HG02852 (cell line): ENCODE results near the gene ARL17A.
"Not testable (repeated sequence)": the region's sequence is repeated elsewhere in the genome, so short reads cannot be mapped to it uniquely, and the experiment has no call there.

Experiments
- ATAC-seq: cut with Tn5 transposase; IDR thresholded peaks from one replicate; pipeline ENCODE4 v1.9.1; 2021; ENCODE audit warnings: mild to moderate bottlenecking, moderate library complexity; ENCODE audit not compliant: unreplicated experiment

Gene ARL17A

GRCh38 chr17:46579083-46580075 is at the start of gene ARL17A:
Gene ARL17A, minus strand, starts transcription at chr17:46579691. Its CDS starts 3,369 bp downstream, at chr17:46576322.
- peak; percentile 93 for ATAC-seq

- ATAC-seq, result not testable (repeated sequence)
Observed at GRCh38 chr17:46628753-46629436, 49.4 kb upstream of the ARL17A start.

DNA sequence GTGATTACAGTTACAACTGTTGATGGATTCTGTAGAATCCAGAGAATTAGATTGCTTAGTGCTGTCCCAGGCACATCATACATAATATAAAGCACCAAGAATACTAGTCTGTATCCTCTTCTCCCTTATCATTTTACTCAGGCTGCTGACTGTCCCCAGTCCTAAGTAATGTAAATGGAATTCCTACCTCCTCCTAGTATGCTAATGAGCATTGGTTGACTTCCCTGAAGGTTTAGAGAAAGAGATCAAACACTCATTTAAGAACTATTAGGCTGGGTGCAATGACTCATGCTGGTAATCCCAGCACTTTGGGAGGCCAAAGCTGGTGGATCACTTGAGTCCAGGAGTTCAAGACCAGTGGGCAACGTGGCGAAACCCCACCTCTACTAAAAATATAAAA is 48.0 kb upstream of the ARL17A start:
- not testable (repeated sequence) for ATAC-seq

GRCh38 chr17:46624726-46625125 is 45.2 kb upstream of the ARL17A start:
- not testable (repeated sequence) for ATAC-seq

GRCh38 chr17:46623790-46624189 is 44.3 kb upstream of the ARL17A start:
- not testable (repeated sequence) for ATAC-seq

DNA sequence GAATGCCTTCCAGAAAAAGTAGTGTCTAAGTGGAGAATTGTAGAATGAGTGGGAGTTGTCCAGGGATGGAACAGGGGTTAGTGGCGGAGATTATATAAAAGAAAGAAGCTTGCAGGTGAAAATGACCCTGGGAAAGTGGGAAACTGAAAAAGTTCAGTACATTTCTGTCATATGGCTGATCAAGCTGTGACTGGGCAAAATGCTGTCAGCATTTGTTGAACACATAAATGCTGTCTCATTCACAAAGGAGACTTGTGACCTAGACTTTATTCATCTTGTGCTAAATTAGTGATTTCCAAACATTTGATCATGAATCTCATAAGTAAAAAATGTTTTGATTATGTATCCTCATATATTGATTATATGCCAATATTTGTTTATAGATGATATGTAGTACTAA is 39.5 kb upstream of the ARL17A start:
- ATAC-seq, result not testable (repeated sequence)

- ATAC-seq, result not testable (repeated sequence)
Observed at GRCh38 chr17:46617121-46617520, 37.6 kb upstream of the ARL17A start.

- ATAC-seq, result not testable (repeated sequence)
Observed at GRCh38 chr17:46613876-46614275, 34.4 kb upstream of the ARL17A start.

DNA sequence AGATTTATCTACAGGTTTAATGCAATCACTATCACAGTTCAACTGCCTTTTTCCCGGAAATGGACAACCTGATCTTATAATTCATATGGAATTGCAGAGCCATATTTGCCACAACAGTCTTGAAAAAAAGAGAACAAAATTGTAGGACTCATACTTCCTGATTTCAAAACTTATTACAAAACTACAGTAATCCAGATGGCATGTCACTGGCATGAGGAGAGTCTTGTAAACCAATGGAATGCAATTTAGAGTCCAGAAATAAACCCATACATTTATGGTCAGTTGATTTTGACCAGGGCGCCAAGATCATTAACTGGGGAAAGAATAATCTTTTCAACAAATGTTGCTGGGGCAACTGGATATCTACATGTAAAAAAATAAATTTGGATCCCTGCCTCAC is 31.8 kb upstream of the ARL17A start:
- ATAC-seq, result not testable (repeated sequence)

GRCh38 chr17:46603125-46603524 is 23.6 kb upstream of the ARL17A start:
- ATAC-seq, result not testable (repeated sequence)

DNA sequence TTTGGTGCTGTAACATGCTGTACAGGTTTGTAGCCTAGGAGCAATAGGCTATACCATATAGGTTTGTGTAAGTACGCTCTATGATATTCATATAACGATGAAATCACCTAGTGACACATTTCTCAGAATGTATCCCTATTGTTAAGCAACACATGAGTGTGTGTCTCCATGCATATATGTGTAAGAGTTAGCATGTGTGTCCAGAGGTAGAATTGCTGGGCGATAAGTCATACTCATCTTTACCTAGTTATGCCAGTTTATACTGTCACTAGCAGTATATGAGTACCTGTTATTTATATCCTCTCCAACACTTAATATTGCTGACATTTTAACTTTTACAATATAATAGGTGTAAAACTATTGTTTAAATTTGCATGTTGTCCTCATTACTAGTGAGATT is 21.3 kb upstream of the ARL17A start:
- not testable (repeated sequence) for ATAC-seq

GRCh38 chr17:46598344-46598931 is 18.9 kb upstream of the ARL17A start:
- ATAC-seq, result not testable (repeated sequence)

- not testable (repeated sequence) for ATAC-seq
Observed at GRCh38 chr17:46591332-46591731, 11.8 kb upstream of the ARL17A start.

DNA sequence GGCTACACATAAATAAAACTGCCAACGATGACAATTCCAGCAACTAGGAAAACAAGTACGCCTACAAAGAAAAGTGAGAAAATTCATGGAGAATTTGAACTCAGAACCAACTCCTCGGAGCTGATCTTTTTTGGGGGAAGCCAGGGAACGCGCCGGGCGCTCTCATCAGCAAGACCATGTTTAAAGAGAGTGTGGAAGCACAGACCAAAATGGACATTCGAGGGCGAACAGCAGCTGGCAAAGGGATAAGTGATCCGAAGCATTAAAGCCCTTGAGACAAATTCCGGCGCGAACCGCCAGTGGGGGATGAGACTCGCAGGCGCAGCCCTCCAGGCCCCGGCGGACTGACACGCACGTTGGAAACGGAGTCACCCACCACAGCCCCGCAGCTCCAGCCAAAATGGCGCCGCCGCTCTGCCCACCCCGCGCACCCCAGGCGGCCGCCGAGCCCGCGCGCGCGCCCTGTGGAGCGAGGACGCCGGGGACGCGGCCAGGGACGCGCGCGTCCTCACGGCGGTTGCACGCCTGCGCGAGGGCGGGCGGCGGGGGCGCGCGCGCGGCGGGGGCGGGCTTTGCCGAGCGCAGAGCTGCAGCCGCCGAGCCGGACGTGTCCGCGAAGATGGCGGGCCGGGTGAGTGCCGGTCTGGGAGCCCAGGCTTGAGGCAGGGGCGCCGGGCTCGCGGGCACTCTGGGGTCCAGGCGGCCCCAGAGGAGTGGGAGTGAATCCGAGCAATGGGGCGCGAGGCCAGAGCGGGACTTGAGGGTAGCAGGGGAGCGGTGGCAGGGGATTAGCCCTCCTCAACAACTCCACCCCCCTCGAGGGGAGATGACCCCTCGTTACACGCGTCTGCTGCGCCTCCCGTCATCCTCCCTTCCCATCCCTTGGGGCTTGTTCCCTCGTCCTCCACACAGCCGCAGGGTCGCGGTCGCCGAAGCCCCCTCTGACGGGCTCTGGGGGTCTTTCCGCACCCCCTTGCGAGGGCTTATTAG is 11.0 kb upstream of the ARL17A start, which contains the start of gene NSF:
TSS of gene NSF (plus strand) at position 513 of the 990 bp plus-strand sequence. CDS start at position 620, 107 bp downstream.
- ATAC-seq, result peak; percentile 51

GRCh38 chr17:46585444-46585843 is 6.0 kb upstream of the ARL17A start:
- not testable (repeated sequence) for ATAC-seq

- ATAC-seq, result not testable (repeated sequence)
Observed at GRCh38 chr17:46580082-46580481, 591 bp upstream of the ARL17A start.

- ATAC-seq, result not testable (repeated sequence)
Observed at GRCh38 chr17:46571796-46572195, 7.7 kb downstream of the ARL17A start.

- not testable (repeated sequence) for ATAC-seq
Observed at GRCh38 chr17:46566980-46567379, 12.5 kb downstream of the ARL17A start.

DNA sequence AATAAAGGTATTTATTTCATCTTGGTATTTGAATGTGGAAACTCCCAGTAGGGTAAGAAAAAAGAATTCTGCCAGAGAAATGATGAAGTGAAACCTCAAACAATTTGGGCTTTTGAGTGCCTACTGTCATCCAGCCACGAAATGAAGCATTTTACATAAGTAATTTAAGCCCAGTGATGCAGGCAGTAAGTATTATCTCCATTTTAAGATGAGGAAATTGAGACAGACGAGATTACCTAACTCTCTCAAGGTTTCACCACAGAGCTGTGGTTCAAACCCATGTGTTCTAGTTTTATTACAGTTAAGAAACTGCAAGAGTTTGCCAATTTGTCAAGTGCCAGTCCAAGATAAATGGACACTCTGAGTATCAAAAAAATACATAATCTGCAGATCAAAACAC is 13.2 kb downstream of the ARL17A start:
- not testable (repeated sequence) for ATAC-seq

GRCh38 chr17:46560048-46560447 is 19.4 kb downstream of the ARL17A start:
- ATAC-seq, result not testable (repeated sequence)
